ENCODE results near the gene GCNA.

GCNA gene

GRCh38 chrX:71543316-71543715 is 34.9 kb upstream of the GCNA start:
- TF ChIP-seq GATA2 (IDR thresholded peaks at IDR 0.05; ENCODE audit: low read depth, low read length) (no peak), GATA3 (IDR thresholded peaks at IDR 0.05; ENCODE audit: low read depth, low read length) (no peak)

- TF ChIP-seq GATA3 (IDR thresholded peaks at IDR 0.05; ENCODE audit: low read depth, low read length): no peak
- no peak for TF ChIP-seq GATA2 (IDR thresholded peaks at IDR 0.05; ENCODE audit: low read depth, low read length)
Observed at GRCh38 chrX:71545364-71545763, 32.9 kb upstream of the GCNA start.

GRCh38 chrX:71546879-71547278 is 31.4 kb upstream of the GCNA start:
- TF ChIP-seq GATA3 (IDR thresholded peaks at IDR 0.05; ENCODE audit: low read depth, low read length): no peak
- no peak for TF ChIP-seq GATA2 (IDR thresholded peaks at IDR 0.05; ENCODE audit: low read depth, low read length)

- TF ChIP-seq GATA2 (IDR thresholded peaks at IDR 0.05; ENCODE audit: low read depth, low read length) (no peak), GATA3 (IDR thresholded peaks at IDR 0.05; ENCODE audit: low read depth, low read length) (no peak)
Observed at GRCh38 chrX:71547339-71547738, 30.9 kb upstream of the GCNA start.

GRCh38 chrX:71549986-71550385 is 28.3 kb upstream of the GCNA start:
- no peak for TF ChIP-seq GATA3 (IDR thresholded peaks at IDR 0.05; ENCODE audit: low read depth, low read length)
- TF ChIP-seq GATA2 (IDR thresholded peaks at IDR 0.05; ENCODE audit: low read depth, low read length): no peak

- TF ChIP-seq GATA3 (IDR thresholded peaks at IDR 0.05; ENCODE audit: low read depth, low read length) (no peak), GATA2 (IDR thresholded peaks at IDR 0.05; ENCODE audit: low read depth, low read length) (no peak; the same call in 1 of the 2 replicates)
Observed at GRCh38 chrX:71550578-71550977, 27.7 kb upstream of the GCNA start.

GRCh38 chrX:71556036-71556435 is 22.2 kb upstream of the GCNA start:
- no peak for TF ChIP-seq GATA3 (IDR thresholded peaks at IDR 0.05; ENCODE audit: low read depth, low read length)
- no peak for TF ChIP-seq GATA2 (IDR thresholded peaks at IDR 0.05; ENCODE audit: low read depth, low read length)

GRCh38 chrX:71558920-71559319 is 19.3 kb upstream of the GCNA start:
- TF ChIP-seq GATA2 (IDR thresholded peaks at IDR 0.05; ENCODE audit: low read depth, low read length): no peak
- TF ChIP-seq GATA3 (IDR thresholded peaks at IDR 0.05; ENCODE audit: low read depth, low read length): no peak

GRCh38 chrX:71563921-71564320 is 14.3 kb upstream of the GCNA start:
- no peak for TF ChIP-seq GATA3 (IDR thresholded peaks at IDR 0.05; ENCODE audit: low read depth, low read length)
- no peak for TF ChIP-seq GATA2 (IDR thresholded peaks at IDR 0.05; ENCODE audit: low read depth, low read length)

- TF ChIP-seq GATA3 (IDR thresholded peaks at IDR 0.05; ENCODE audit: low read depth, low read length) (no peak), GATA2 (IDR thresholded peaks at IDR 0.05; ENCODE audit: low read depth, low read length) (no peak)
Observed at GRCh38 chrX:71565474-71566041, 12.7 kb upstream of the GCNA start.

- no peak for TF ChIP-seq GATA2 (IDR thresholded peaks at IDR 0.05; ENCODE audit: low read depth, low read length)
Observed at GRCh38 chrX:71573590-71573989, 4.6 kb upstream of the GCNA start.

GRCh38 chrX:71577682-71578081 is 555 bp upstream of the GCNA start:
- TF ChIP-seq GATA3 (IDR thresholded peaks at IDR 0.05; ENCODE audit: low read depth, low read length): no peak
- TF ChIP-seq GATA2 (IDR thresholded peaks at IDR 0.05; ENCODE audit: low read depth, low read length): no peak

- TF ChIP-seq GATA3 (IDR thresholded peaks at IDR 0.05; ENCODE audit: low read depth, low read length) (no peak), GATA2 (IDR thresholded peaks at IDR 0.05; ENCODE audit: low read depth, low read length) (no peak)
Observed at GRCh38 chrX:71579136-71579989, 1.1 kb downstream of the GCNA start.

GRCh38 chrX:71579990-71580380 is 1.7 kb downstream of the GCNA start:
- TF ChIP-seq GATA2 (IDR thresholded peaks at IDR 0.05; ENCODE audit: low read depth, low read length) (no peak), GATA3 (IDR thresholded peaks at IDR 0.05; ENCODE audit: low read depth, low read length) (no peak)

GRCh38 chrX:71581210-71581609 is 3.0 kb downstream of the GCNA start:
- TF ChIP-seq GATA2 (IDR thresholded peaks at IDR 0.05; ENCODE audit: low read depth, low read length): no peak
- no peak for TF ChIP-seq GATA3 (IDR thresholded peaks at IDR 0.05; ENCODE audit: low read depth, low read length)
